Ishikawa (cell line): Measurements from ENCODE around the gene CREBRF.

Experiments
- CEBPB ChIP-seq: IDR thresholded peaks from 2 replicates; pipeline ENCODE4 v1.6.1; 2012
- CREB1 ChIP-seq: IDR thresholded peaks from 2 replicates; pipeline ENCODE4 v1.6.1; 2012; ENCODE audit warnings: low read depth
- EGR1 ChIP-seq: IDR thresholded peaks from 2 replicates; pipeline ENCODE4 v1.6.1; 2012
- EP300 ChIP-seq: IDR thresholded peaks from 2 replicates; pipeline ENCODE4 v1.6.1; 2012; ENCODE audit warnings: borderline replicate concordance
- FOXM1 ChIP-seq: IDR thresholded peaks from 2 replicates; pipeline ENCODE4 v1.6.1; 2012; ENCODE audit warnings: low read depth, borderline replicate concordance
- NFIC ChIP-seq: IDR thresholded peaks from 2 replicates; pipeline ENCODE4 v1.6.1; 2012
- RAD21 ChIP-seq: IDR thresholded peaks from 2 replicates; pipeline ENCODE4 v1.6.1; 2012; ENCODE audit warnings: low read depth
- TAF1 ChIP-seq: IDR thresholded peaks from 2 replicates; pipeline ENCODE4 v1.6.1; 2012; ENCODE audit warnings: low read depth, mild to moderate bottlenecking
- TCF12 ChIP-seq: IDR thresholded peaks from 2 replicates; pipeline ENCODE4 v1.6.1; 2012; ENCODE audit warnings: low read depth
- TEAD4 ChIP-seq: IDR thresholded peaks from 2 replicates; pipeline ENCODE4 v1.6.1; 2012
- YY1 ChIP-seq: IDR thresholded peaks from 2 replicates; pipeline ENCODE4 v1.6.1; 2012; ENCODE audit warnings: low read depth
- ZBTB7A ChIP-seq: IDR thresholded peaks from 2 replicates; pipeline ENCODE4 v1.6.1; 2012; ENCODE audit warnings: low read depth
- TF ChIP-seq, protein P1 (sequence below): IDR thresholded peaks from 2 replicates; pipeline ENCODE4 v1.6.1; 2012
- TF ChIP-seq, protein P2 (sequence below): IDR thresholded peaks from 2 replicates; pipeline ENCODE4 v1.6.1; 2012; ENCODE audit warnings: low read depth, mild to moderate bottlenecking
- TF ChIP-seq, protein P3 (sequence below): IDR thresholded peaks from 2 replicates; pipeline ENCODE4 v1.6.1; 2012

The CREBRF gene

DNA sequence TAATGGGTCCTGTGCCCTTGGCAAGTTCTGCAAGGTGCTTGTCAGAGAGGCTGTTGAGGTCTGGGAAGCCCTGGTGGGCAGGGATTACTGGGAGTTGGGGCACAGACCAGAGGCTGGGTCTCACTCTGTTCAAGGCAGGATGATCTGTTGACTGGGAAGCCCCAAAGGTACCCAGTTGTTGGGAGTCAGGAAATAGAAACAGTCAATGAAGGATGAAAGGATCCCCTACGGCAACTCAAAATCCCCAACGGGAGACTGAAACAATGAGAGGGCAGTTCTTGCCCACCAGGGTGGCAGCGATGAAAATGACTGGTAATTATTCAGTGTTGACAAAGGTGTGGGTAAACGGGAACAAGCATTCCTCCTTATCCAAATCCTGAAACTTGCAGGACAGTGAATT lies 119.4 kb downstream of the CREBRF start:
- TF ChIP-seq NFIC (no peak), RAD21 (no peak)
- TF ChIP-seq, protein P1, sequence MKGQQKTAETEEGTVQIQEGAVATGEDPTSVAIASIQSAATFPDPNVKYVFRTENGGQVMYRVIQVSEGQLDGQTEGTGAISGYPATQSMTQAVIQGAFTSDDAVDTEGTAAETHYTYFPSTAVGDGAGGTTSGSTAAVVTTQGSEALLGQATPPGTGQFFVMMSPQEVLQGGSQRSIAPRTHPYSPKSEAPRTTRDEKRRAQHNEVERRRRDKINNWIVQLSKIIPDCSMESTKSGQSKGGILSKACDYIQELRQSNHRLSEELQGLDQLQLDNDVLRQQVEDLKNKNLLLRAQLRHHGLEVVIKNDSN = no peak
- TF ChIP-seq, protein P2, sequence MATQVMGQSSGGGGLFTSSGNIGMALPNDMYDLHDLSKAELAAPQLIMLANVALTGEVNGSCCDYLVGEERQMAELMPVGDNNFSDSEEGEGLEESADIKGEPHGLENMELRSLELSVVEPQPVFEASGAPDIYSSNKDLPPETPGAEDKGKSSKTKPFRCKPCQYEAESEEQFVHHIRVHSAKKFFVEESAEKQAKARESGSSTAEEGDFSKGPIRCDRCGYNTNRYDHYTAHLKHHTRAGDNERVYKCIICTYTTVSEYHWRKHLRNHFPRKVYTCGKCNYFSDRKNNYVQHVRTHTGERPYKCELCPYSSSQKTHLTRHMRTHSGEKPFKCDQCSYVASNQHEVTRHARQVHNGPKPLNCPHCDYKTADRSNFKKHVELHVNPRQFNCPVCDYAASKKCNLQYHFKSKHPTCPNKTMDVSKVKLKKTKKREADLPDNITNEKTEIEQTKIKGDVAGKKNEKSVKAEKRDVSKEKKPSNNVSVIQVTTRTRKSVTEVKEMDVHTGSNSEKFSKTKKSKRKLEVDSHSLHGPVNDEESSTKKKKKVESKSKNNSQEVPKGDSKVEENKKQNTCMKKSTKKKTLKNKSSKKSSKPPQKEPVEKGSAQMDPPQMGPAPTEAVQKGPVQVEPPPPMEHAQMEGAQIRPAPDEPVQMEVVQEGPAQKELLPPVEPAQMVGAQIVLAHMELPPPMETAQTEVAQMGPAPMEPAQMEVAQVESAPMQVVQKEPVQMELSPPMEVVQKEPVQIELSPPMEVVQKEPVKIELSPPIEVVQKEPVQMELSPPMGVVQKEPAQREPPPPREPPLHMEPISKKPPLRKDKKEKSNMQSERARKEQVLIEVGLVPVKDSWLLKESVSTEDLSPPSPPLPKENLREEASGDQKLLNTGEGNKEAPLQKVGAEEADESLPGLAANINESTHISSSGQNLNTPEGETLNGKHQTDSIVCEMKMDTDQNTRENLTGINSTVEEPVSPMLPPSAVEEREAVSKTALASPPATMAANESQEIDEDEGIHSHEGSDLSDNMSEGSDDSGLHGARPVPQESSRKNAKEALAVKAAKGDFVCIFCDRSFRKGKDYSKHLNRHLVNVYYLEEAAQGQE = no peak

DNA sequence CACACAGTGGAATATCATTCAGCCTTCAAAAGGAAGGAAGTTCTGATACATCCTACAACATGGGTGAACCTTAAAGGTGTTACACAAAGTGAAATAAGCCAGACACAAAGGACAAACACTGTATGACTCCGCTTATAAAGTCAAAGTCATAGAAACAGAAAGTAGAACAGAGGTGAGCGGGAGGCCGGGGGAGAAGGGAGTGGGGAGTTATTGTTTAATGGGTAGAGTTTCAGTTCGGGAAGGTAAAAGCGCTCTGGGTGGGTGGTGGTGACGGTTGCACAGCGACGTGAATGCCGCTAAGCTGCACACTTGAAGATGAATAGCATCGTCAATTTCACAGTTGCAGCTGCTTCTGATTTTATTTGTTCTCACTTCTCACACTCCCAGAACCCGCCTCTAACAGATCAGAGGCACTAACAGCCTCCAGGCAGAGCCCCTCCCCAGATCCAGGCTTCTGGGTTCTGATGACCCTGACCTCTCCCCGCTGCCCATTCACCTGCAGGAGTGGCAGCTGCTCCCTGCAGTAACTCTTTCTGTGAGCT lies 122.3 kb downstream of the CREBRF start:
- no peak for TF ChIP-seq CEBPB
- no peak for TF ChIP-seq TAF1

DNA sequence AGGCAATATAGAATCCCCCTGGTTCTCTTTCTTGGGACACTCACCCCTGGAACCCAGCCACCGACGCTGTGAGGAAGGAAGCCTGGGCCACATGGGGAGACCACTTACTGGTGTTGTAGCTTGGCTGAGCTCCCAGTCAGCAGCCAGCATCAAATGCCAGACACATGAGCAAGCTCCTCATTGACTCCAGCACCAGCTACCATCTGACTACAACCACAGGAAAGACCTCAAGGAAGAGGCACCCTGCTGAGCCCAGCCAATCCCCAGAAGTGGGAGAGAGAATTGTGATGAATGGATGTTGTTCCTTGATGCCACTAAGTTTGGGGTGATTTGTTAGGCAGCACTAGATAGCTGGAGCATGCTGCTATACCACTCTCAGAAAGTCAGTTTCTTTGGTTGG lies 124.2 kb downstream of the CREBRF start:
- TF ChIP-seq FOXM1 (no peak), TEAD4 (no peak), YY1 (no peak), ZBTB7A (no peak), EGR1 (no peak), TAF1 (no peak), RAD21 (no peak), TCF12 (no peak), NFIC (no peak)

DNA sequence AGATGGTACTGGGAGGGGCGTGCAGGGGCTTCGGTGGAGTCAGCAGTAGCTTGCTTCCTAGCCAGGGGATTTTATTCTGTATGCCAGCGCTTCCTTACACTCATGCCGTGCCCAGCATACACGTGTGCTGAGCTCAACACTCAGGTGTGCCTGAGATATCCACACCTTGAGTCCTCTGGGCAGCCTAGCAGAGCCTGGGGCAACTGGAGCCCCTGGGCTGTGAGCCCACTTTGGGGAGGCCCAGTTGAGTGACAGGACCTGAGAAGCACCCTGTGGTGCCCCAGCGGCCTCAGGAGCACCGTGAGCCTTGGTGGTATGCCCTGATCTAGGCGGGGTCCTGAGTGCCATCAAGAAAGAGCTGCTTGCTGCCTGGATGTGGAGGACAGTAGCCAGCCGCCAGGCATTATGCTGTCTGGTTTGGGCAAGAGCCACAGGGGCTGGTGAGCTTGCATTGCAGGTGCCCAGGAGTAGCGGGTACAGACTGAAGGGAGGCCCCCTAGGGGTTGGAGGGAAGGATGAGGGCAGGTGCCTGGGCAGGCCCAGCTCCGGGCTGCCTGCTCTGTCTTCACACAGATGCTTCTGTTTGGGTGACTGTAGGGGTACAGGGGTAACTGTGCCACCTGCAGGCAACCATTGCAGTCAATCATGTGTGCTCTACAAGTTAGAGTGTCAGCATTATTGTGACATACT lies 131.0 kb downstream of the CREBRF start:
- TF ChIP-seq TEAD4 = no peak
- no peak for TF ChIP-seq TAF1
- TF ChIP-seq, protein P2 = no peak
- no peak for TF ChIP-seq CREB1
- no peak for TF ChIP-seq EGR1
- no peak for TF ChIP-seq FOXM1
- no peak for TF ChIP-seq RAD21
- TF ChIP-seq, protein P3, sequence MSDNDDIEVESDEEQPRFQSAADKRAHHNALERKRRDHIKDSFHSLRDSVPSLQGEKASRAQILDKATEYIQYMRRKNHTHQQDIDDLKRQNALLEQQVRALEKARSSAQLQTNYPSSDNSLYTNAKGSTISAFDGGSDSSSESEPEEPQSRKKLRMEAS = no peak
- TF ChIP-seq NFIC = no peak
- no peak for TF ChIP-seq YY1
- no peak for TF ChIP-seq EP300
- TF ChIP-seq ZBTB7A = no peak
- no peak for TF ChIP-seq CEBPB
- TF ChIP-seq, protein P1 = no peak
- TF ChIP-seq TCF12 = no peak

DNA sequence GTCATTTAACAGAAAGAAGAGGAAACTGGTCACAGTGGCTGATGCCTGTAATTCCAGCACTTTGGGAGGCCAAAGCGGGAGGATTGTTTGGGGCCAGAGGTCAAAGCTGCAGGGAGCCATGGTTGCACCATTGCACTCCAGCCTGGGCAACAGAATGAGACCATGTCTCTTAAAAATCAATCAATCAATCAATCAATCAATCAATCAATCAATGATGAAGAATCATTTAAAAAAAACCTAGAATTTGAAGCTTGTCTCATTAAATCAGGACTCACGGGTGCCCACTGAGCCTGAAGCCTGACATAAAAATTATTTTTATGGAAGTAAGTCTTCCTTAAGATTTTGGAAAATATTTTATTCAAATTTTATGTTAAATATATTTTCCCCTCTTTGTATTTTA lies 132.1 kb downstream of the CREBRF start:
- TF ChIP-seq FOXM1 (no peak), CREB1 (no peak), RAD21 (no peak), TEAD4 (no peak), TCF12 (no peak), CEBPB (no peak), NFIC (no peak)
- TF ChIP-seq, protein P1 = no peak
- TF ChIP-seq, protein P2 = no peak
